ENCODE data around the gene OTOP2.

- TF ChIP-seq ZNF224 (CRISPR knock-in tag; IDR thresholded peaks at IDR 0.05) (no peak), ZNF212 (CRISPR knock-in tag; IDR thresholded peaks at IDR 0.05) (no peak), JUN (IDR thresholded peaks at IDR 0.05; ENCODE audit: borderline replicate concordance, low read depth, low read length) (no peak), JUN (CRISPR knock-in tag; IDR thresholded peaks at IDR 0.05; ENCODE audit: borderline replicate concordance) (no peak), ATF4 (CRISPR knock-in tag; IDR thresholded peaks at IDR 0.05) (no peak), RAD51 (IDR thresholded peaks at IDR 0.05; ENCODE audit: borderline replicate concordance, low read depth) (no peak), ARID3A (IDR thresholded peaks at IDR 0.05; ENCODE audit: borderline replicate concordance, low read depth, low read length) (no peak), CBFB (CRISPR knock-in tag; IDR thresholded peaks at IDR 0.05) (no peak), EZH2 (IDR thresholded peaks at IDR 0.05; ENCODE audit: borderline replicate concordance, low read depth, low read length) (no peak), CAMTA2 (CRISPR knock-in tag; conservative IDR thresholded peaks at IDR 0.05) (no peak), CBX5 (IDR thresholded peaks at IDR 0.05; ENCODE audit: borderline replicate concordance, low read depth) (no peak), FOSL1 (tag; conservative IDR thresholded peaks at IDR 0.05) (no peak), BDP1 (IDR thresholded peaks at IDR 0.05; ENCODE audit: insufficient read depth, insufficient read length) (no peak)
Observed at GRCh38 chr17:74946641-74947040, 22.6 kb downstream of the OTOP2 start.
